IgD-negative memory B cell (primary cell): Measurements from ENCODE around the gene CABLES1. TPM values are rescaled to one million over a fixed set of nuclear protein-coding genes. Genes with fewer than 3 reads are reported as not detected.

Experiments used
- H3K27ac Mint-ChIP-seq, 3 donors: one replicate each; pipeline ENCODE4 v1.8.0; 2020 to 2022; ENCODE audit warnings: mild to moderate bottlenecking in 3 of 3, mixed read lengths in 3 of 3, moderate library complexity in 1 of 3
- H3K27me3 Mint-ChIP-seq: one replicate; pipeline ENCODE4 v1.8.0; 2021; ENCODE audit warnings: mixed read lengths
- H3K36me3 Mint-ChIP-seq: one replicate; pipeline ENCODE4 v1.8.0; 2020; ENCODE audit warnings: mild to moderate bottlenecking, mixed read lengths
- H3K4me1 Mint-ChIP-seq, 3 donors: one replicate each; pipeline ENCODE4 v1.8.0; 2020 to 2022; ENCODE audit warnings: mixed read lengths in 3 of 3, mild to moderate bottlenecking in 1 of 3
- H3K4me3 Mint-ChIP-seq, 4 donors: one replicate each; pipeline ENCODE4 v1.8.0; 2020 to 2022; ENCODE audit warnings: mild to moderate bottlenecking in 4 of 4, mixed read lengths in 4 of 4, moderate library complexity in 3 of 4
- H3K9me3 Mint-ChIP-seq, 3 donors: one replicate each; pipeline ENCODE4 v1.8.0; 2020 to 2021; ENCODE audit warnings: mixed read lengths in 3 of 3, mild to moderate bottlenecking in 1 of 3
- polyA plus RNA-seq: library from polyadenylated mRNA; unstranded; fragments of 300-500 nt; fragmentation: Illumina TruSeq; gene quantifications from one replicate; pipeline ENCODE4 v1.2.3, GENCODE V29; 2021

CABLES1 gene
- polyA plus RNA-seq, 1 donor from 2014 or later: 0.30 TPM

- Mint-ChIP-seq H3K4me3 (no peak overlapping the region), H3K9me3 (peaks cover 0 to 8% (median 4%) of the 10 kb centered on the region in 3 donors), H3K4me1 (peaks cover 0 to 1% (median 0%) of the 10 kb centered on the region in 3 donors), H3K36me3 (peaks cover 5% of the 10 kb centered on the region), H3K27ac (no peak overlapping the region), H3K27me3 (peaks cover 14% of the 10 kb centered on the region)
These were observed 76.9 kb downstream of the CABLES1 start for GRCh38 chr18:23212161-23212560.

DNA sequence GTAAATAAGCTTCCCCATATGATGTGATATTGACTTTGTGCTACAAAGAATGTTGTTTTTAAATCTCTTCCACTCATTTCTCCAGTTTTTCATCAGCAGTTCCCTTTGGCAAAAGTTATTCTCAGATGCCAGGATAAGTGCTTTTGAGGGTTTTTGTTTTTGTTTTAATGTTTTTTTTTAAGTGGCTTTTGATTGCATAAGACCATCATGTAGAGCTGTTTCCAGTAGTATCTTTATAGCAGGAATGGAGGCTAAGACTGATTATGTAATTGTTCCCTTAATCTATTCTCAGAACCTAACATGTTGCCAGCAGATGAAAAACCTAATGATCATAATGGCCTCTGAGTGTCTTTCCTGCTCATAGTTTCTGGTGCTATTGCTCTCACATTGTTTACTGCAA, 77.9 kb downstream of the CABLES1 start:
- no peak overlapping the region for H3K27ac Mint-ChIP-seq
- peaks cover 14% of the 10 kb centered on the region for H3K27me3 Mint-ChIP-seq
- peaks cover 0 to 5% (median 4%) of the 10 kb centered on the region in 3 donors for H3K9me3 Mint-ChIP-seq
- H3K4me3 Mint-ChIP-seq: no peak overlapping the region
- peaks cover 4% of the 10 kb centered on the region for H3K36me3 Mint-ChIP-seq
- H3K4me1 Mint-ChIP-seq: peaks cover 0 to under 1% (median 0%) of the 10 kb centered on the region in 3 donors

- Mint-ChIP-seq H3K9me3 (no peaks in the 10 kb centered on the region), H3K27ac (no peak overlapping the region), H3K4me3 (no peak overlapping the region), H3K36me3 (no peaks in the 10 kb centered on the region), H3K4me1 (peaks cover 0 to 2% (median 0%) of the 10 kb centered on the region in 3 donors), H3K27me3 (peaks cover 3% of the 10 kb centered on the region)
These were observed 82.5 kb downstream of the CABLES1 start for GRCh38 chr18:23217781-23218180.

DNA sequence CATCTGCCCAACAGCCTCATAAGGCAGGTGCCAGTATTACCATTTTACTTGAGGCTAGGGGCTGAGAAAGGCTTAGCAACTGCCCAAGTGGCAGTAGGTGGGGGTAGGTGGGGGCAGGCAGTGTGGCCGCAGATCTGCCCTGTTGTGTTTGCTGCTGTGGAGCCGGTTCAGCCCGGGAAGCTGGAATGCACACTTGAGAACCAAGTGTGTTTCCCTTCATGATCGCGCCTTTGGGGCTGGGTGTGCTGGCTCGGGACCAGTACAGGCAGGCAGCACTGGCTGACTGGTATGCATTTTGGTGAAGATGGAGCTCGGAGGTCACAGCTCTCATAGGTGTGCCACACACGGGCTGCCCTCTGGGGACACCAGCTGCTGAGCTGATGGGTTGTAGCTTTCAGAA, 85.1 kb downstream of the CABLES1 start:
- H3K4me1 Mint-ChIP-seq: peaks cover 6 to 14% (median 9%) of the 10 kb centered on the region in 3 donors
- no peak overlapping the region for H3K4me3 Mint-ChIP-seq
- H3K9me3 Mint-ChIP-seq: no peaks in the 10 kb centered on the region
- H3K27ac Mint-ChIP-seq: no peak overlapping the region
- H3K36me3 Mint-ChIP-seq: no peaks in the 10 kb centered on the region
- H3K27me3 Mint-ChIP-seq: peaks cover 7% of the 10 kb centered on the region

DNA sequence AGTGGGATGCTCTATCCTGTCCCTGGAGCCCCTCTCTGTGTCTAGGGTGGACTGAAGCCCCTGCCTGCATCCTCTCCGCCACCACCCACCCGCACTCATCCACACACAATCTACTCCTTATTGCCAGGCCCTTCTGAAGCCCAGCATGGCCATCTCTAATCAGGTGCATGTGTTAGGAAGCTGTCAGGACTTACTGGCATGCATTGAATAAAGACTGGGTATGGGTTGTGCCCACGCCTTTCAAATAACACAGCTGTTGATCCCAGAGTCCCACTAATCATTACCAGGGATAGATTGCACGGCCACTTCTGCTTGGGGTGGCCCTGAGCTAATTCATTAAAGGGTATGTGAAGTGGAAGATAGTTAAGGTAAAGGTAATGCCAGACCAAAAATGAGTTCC, 88.4 kb downstream of the CABLES1 start:
- Mint-ChIP-seq H3K27ac (no peak overlapping the region), H3K36me3 (peaks cover 2% of the 10 kb centered on the region), H3K9me3 (no peaks in the 10 kb centered on the region), H3K4me3 (no peak overlapping the region), H3K4me1 (peaks cover 18 to 21% (median 20%) of the 10 kb centered on the region in 3 donors), H3K27me3 (peaks cover 10% of the 10 kb centered on the region)

DNA sequence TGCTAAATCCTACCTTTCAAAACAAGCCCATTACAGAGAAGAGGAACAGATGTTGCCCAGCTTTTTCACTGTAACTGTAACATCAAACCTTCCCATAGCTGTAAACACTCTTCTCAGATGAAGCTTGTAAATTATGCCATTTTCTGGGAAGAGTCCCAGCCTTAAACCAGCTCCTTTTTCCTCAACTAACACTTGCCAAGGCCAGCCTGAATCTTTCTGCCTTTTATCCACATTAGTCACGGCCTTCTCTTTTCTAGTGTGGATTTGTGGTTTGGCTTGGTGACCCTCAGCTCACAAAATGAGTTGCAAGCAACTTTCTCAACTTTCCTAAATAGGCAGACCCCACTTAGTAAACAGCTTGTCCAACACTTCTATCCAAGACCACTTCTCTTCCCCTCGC, 90.2 kb downstream of the CABLES1 start:
- H3K4me3 Mint-ChIP-seq: peak overlapping the region in 2 of 4 donors; percentile 21 to 37
- no peaks in the 10 kb centered on the region for H3K9me3 Mint-ChIP-seq
- peaks cover 25 to 28% (median 27%) of the 10 kb centered on the region in 3 donors for H3K4me1 Mint-ChIP-seq
- peak overlapping the region in 1 of 3 donors; percentile 69 for H3K27ac Mint-ChIP-seq
- H3K36me3 Mint-ChIP-seq: peaks cover 2% of the 10 kb centered on the region
- peaks cover 14% of the 10 kb centered on the region for H3K27me3 Mint-ChIP-seq

DNA sequence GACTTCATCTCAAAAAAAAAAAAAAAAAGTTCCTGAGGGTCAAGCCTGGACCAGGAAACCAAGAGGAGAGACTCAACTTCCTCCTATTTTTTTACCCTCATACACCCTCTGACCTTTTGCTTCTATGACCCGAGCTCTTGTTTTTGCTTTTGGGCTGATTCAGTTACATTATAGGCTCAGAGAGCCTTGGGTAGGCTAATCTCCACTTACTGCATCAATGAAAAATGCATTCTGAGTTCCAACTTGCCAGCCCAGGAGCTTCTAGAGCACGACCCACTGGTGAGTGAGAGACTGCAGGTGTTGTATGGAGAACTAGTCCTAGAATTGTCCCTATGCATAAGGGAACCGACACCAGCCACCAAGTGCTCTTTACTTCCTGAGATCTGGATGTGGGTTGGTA, 91.1 kb downstream of the CABLES1 start:
- Mint-ChIP-seq H3K4me1 (peaks cover 26 to 34% (median 33%) of the 10 kb centered on the region in 3 donors), H3K36me3 (peaks cover 2% of the 10 kb centered on the region), H3K4me3 (no peak overlapping the region), H3K27ac (peak overlapping the region in 1 of 3 donors; percentile 62), H3K27me3 (peaks cover 14% of the 10 kb centered on the region), H3K9me3 (no peaks in the 10 kb centered on the region)

DNA sequence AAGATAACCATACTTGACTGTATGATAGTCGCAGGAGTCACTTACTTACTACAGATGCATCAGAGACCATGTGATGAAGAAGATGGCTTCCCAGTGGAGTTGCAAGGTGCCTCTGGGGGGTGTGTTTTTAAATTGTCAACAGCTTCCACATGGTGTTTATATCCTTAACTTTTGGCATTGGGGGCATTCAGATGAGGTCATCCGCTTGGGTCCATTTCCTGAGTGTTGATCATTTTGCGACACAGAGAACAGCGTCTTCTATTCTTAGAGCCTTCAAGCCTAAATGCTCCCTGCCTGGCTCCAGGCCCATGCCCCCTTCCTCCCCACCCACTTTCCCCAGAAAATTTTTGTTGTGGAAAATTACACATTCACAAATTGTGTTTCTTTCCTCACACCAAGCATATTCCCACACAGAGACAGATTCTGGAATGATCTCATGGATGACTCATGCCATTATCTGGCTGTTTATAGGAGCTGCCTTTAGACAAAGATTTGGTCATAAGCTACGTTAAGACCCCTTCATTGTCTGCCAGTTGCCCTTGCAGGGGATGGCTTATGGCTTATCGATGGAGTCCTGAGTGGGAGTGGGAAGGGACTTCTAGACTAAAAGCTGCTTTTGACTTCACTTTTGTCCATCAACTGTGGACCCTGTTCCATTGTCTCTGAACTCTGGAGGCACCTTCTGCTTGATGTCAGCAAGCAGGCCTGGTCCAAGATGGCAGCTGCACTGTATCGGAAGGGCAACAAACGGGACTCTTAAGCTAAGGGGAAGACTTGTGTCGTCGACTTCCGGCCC, 91.8 kb downstream of the CABLES1 start:
- H3K4me3 Mint-ChIP-seq: no peak overlapping the region
- H3K36me3 Mint-ChIP-seq: peaks cover 2% of the 10 kb centered on the region
- H3K27ac Mint-ChIP-seq: peak overlapping the region; percentile 62 to 70 (median 63)
- no peaks in the 10 kb centered on the region for H3K9me3 Mint-ChIP-seq
- peaks cover 20% of the 10 kb centered on the region for H3K27me3 Mint-ChIP-seq
- peaks cover 31 to 40% (median 39%) of the 10 kb centered on the region in 3 donors for H3K4me1 Mint-ChIP-seq

GRCh38 chr18:23227726-23228070, 92.4 kb downstream of the CABLES1 start:
- Mint-ChIP-seq H3K36me3 (peaks cover 2% of the 10 kb centered on the region), H3K9me3 (no peaks in the 10 kb centered on the region), H3K4me3 (no peak overlapping the region), H3K4me1 (peaks cover 31 to 44% (median 43%) of the 10 kb centered on the region in 3 donors), H3K27ac (peak overlapping the region in 2 of 3 donors; percentile 63 to 70), H3K27me3 (peaks cover 24% of the 10 kb centered on the region)

GRCh38 chr18:23228102-23229061, 93.1 kb downstream of the CABLES1 start:
- Mint-ChIP-seq H3K4me3 (peak overlapping the region in 2 of 4 donors; percentile 80 to 84), H3K27ac (peak overlapping the region; percentile 59 to 89 (median 63)), H3K36me3 (peaks cover 2% of the 10 kb centered on the region), H3K27me3 (peaks cover 28% of the 10 kb centered on the region), H3K9me3 (no peaks in the 10 kb centered on the region), H3K4me1 (peaks cover 31 to 46% (median 44%) of the 10 kb centered on the region in 3 donors)

GRCh38 chr18:23229472-23229871, 94.2 kb downstream of the CABLES1 start:
- peaks cover 26 to 42% (median 39%) of the 10 kb centered on the region in 3 donors for H3K4me1 Mint-ChIP-seq
- peak overlapping the region in 1 of 4 donors; percentile 81 for H3K4me3 Mint-ChIP-seq
- no peaks in the 10 kb centered on the region for H3K9me3 Mint-ChIP-seq
- peak overlapping the region in 1 of 3 donors; percentile 92 for H3K27ac Mint-ChIP-seq
- H3K36me3 Mint-ChIP-seq: peaks cover 2% of the 10 kb centered on the region
- peaks cover 23% of the 10 kb centered on the region for H3K27me3 Mint-ChIP-seq

- Mint-ChIP-seq H3K9me3 (no peaks in the 10 kb centered on the region), H3K27ac (peak overlapping the region; percentile 23 to 92 (median 91)), H3K27me3 (peaks cover 21% of the 10 kb centered on the region), H3K36me3 (peaks cover 2% of the 10 kb centered on the region), H3K4me1 (peaks cover 25 to 36% (median 33%) of the 10 kb centered on the region in 3 donors), H3K4me3 (peak overlapping the region in 1 of 4 donors; percentile 71)
These were observed 95.4 kb downstream of the CABLES1 start for GRCh38 chr18:23230686-23231085.

DNA sequence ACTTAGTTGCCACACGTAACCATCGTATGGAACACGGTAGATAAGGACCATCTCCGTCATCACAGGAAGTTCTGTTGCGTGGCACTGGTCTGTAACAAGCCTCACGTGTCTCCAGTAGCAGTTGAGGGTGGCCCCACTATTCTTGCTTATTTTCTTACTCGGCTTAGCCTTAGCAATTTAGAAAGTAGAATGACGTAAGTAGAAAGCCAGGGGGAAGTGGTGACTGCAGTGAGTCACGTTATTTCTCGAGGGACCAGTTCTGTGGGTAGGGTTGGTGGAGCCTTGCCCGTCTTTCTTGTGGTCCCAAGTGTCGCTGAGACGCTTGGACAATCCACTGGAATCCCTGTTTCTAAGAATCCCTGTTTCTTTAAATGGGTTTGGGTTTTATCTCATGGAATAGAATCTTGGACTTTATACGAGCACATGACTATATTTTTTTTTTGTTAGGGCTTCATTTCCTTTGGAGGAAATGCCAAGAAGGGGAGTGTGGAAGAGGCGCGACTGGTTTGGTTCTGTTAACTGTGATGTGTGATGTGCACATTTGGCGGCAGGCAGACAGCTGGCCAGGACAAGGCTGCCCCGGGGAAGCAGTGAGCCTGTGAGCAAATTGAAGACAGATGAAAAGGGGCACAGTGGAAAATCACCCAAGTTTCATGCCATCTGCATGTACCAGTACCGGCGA, 96.2 kb downstream of the CABLES1 start:
- peaks cover 24 to 36% (median 33%) of the 10 kb centered on the region in 3 donors for H3K4me1 Mint-ChIP-seq
- H3K4me3 Mint-ChIP-seq: peak overlapping the region in 3 of 4 donors; percentile 1 to 69 (median 44)
- H3K27ac Mint-ChIP-seq: peak overlapping the region; percentile 91 to 93 (median 92)
- peaks cover 19% of the 10 kb centered on the region for H3K27me3 Mint-ChIP-seq
- no peaks in the 10 kb centered on the region for H3K9me3 Mint-ChIP-seq
- no peaks in the 10 kb centered on the region for H3K36me3 Mint-ChIP-seq

DNA sequence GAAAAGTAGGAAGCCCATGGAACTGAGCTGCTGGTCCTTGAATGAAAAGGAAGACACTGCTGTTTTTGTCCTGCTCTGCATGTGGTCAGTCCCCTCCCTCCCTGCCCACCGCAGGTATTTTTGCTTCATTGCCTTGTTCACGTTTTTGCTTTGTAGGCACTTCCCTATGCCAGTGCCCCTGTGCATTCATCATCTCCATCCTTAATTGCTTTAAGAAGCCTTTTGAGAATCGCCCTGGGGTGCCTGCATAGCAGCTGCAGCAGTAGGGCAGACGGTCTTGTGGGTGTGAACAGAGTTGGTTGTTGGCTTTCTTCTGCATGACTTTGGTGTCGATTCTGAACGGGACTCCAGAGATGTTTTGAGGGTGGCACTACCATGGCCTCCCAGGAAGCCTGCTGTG, 97.0 kb downstream of the CABLES1 start:
- no peaks in the 10 kb centered on the region for H3K9me3 Mint-ChIP-seq
- H3K27me3 Mint-ChIP-seq: peaks cover 19% of the 10 kb centered on the region
- H3K4me3 Mint-ChIP-seq: no peak overlapping the region
- peak overlapping the region; percentile 40 to 92 (median 80) for H3K27ac Mint-ChIP-seq
- H3K36me3 Mint-ChIP-seq: no peaks in the 10 kb centered on the region
- H3K4me1 Mint-ChIP-seq: peaks cover 19 to 36% (median 33%) of the 10 kb centered on the region in 3 donors
